HG03095 (cell line): ENCODE measurements around the gene GGCX.
A peak's percentile ranks its signal among the peaks of the same experiment; 100 is the strongest.
"Not testable (repeated sequence)": the region's sequence is repeated elsewhere in the genome, so short reads cannot be mapped to it uniquely, and the experiment has no call there.

Experiments used
- ATAC-seq: cut with Tn5 transposase; IDR thresholded peaks from one replicate; pipeline ENCODE4 v1.9.1; 2021; ENCODE audit warnings: moderate library complexity; ENCODE audit not compliant: unreplicated experiment

GGCX gene

GRCh38 chr2:85594715-85595300, 33.5 kb upstream of the GGCX start:
- ATAC-seq: no peak

GRCh38 chr2:85593023-85593422, 31.7 kb upstream of the GGCX start:
- no peak for ATAC-seq

- not testable (repeated sequence) for ATAC-seq
Observed at GRCh38 chr2:85592299-85592698, 31.0 kb upstream of the GGCX start.

GRCh38 chr2:85591563-85591962, 30.3 kb upstream of the GGCX start:
- no peak for ATAC-seq

GRCh38 chr2:85590950-85591349, 29.7 kb upstream of the GGCX start:
- ATAC-seq: no peak

GRCh38 chr2:85589982-85590791, 28.9 kb upstream of the GGCX start:
- no peak for ATAC-seq

- ATAC-seq: no peak
Observed at GRCh38 chr2:85589181-85589580, 27.9 kb upstream of the GGCX start.

GRCh38 chr2:85588645-85589044, 27.4 kb upstream of the GGCX start:
- no peak for ATAC-seq

GRCh38 chr2:85588236-85588635, 26.9 kb upstream of the GGCX start:
- no peak for ATAC-seq

GRCh38 chr2:85585781-85586105, 24.4 kb upstream of the GGCX start:
- ATAC-seq: no peak

GRCh38 chr2:85584857-85585780, 23.8 kb upstream of the GGCX start:
- no peak for ATAC-seq

GRCh38 chr2:85584354-85584856, 23.1 kb upstream of the GGCX start, which contains the start of gene VAMP5:
Gene VAMP5 (plus strand): TSS chr2:85584431. CDS start chr2:85584491, 60 bp downstream.
- peak; percentile 57 for ATAC-seq

- ATAC-seq: no peak
Observed at GRCh38 chr2:85583667-85584353, 22.5 kb upstream of the GGCX start.

GRCh38 chr2:85582492-85582891, 21.2 kb upstream of the GGCX start:
- no peak for ATAC-seq

- no peak for ATAC-seq
Observed at GRCh38 chr2:85580206-85580605, 18.9 kb upstream of the GGCX start.

- ATAC-seq: no peak
Observed at GRCh38 chr2:85579266-85579935, 18.1 kb upstream of the GGCX start.

GRCh38 chr2:85578243-85579180, 17.2 kb upstream of the GGCX start:
- ATAC-seq: peak; percentile 33

- ATAC-seq: peak; percentile 64
Observed at GRCh38 chr2:85577386-85578242, 16.3 kb upstream of the GGCX start, which contains the start of gene VAMP8. Gene VAMP8 (plus strand): TSS chr2:85577586. CDS start chr2:85577647, 61 bp downstream.
